ENCODE measurements around the gene ARHGEF28.

The ARHGEF28 gene

GRCh38 chr5:73687357-73687756 lies 61.4 kb downstream of the ARHGEF28 start:
- H3K27me3 ChIP-seq (ENCODE audit: control insufficient read depth, low read length), result no peaks in the 10 kb centered on the region; the same call in 1 of the 2 replicates
- no peak overlapping the region for H3K4me3 ChIP-seq (ENCODE audit: low read length)
- H3K4me1 ChIP-seq (ENCODE audit: control insufficient read depth, low read length), result no peaks in the 10 kb centered on the region
- TF ChIP-seq EZH2phosphoT487 (IDR thresholded peaks at IDR 0.05; ENCODE audit: borderline replicate concordance, low read length), result no peak
- TF ChIP-seq CTCF (IDR thresholded peaks at IDR 0.05; ENCODE audit: low read depth, low read length, poor library complexity, severe bottlenecking), result no peak
- no peaks in the 10 kb centered on the region for H4K20me1 ChIP-seq (ENCODE audit: control insufficient read depth, insufficient read depth, low read depth, low read length)
- no peaks in the 10 kb centered on the region for H3K9me3 ChIP-seq (ENCODE audit: control insufficient read depth, insufficient read depth, low read length)
- H3K27ac ChIP-seq (ENCODE audit: low read depth, low read length), result no peak overlapping the region
- H3K9me2 ChIP-seq (replicated peaks; ENCODE audit: control insufficient read depth, low read length), result no peaks in the 10 kb centered on the region
- no peaks in the 10 kb centered on the region for H3F3A ChIP-seq (ENCODE audit: control insufficient read depth, insufficient read depth)
- H3K79me2 ChIP-seq (ENCODE audit: control insufficient read depth, low read length), result no peaks in the 10 kb centered on the region
- no peak overlapping the region for H3K4me2 ChIP-seq (ENCODE audit: low read length)
- H3K36me3 ChIP-seq (ENCODE audit: control insufficient read depth, low read length), result no peaks in the 10 kb centered on the region

GRCh38 chr5:73690015-73690414 lies 64.0 kb downstream of the ARHGEF28 start:
- Histone ChIP-seq H3F3A (ENCODE audit: control insufficient read depth, insufficient read depth) (no peaks in the 10 kb centered on the region), H3K27me3 (ENCODE audit: control insufficient read depth, low read length) (no peaks in the 10 kb centered on the region; the same call in 1 of the 2 replicates), H3K27ac (ENCODE audit: low read depth, low read length) (no peak overlapping the region), H3K4me1 (ENCODE audit: control insufficient read depth, low read length) (no peaks in the 10 kb centered on the region), H3K4me2 (ENCODE audit: low read length) (no peak overlapping the region), H3K9me2 (replicated peaks; ENCODE audit: control insufficient read depth, low read length) (no peaks in the 10 kb centered on the region), H3K9me3 (ENCODE audit: control insufficient read depth, insufficient read depth, low read length) (no peaks in the 10 kb centered on the region), H4K20me1 (ENCODE audit: control insufficient read depth, insufficient read depth, low read depth, low read length) (no peaks in the 10 kb centered on the region), H3K79me2 (ENCODE audit: control insufficient read depth, low read length) (no peaks in the 10 kb centered on the region), H3K4me3 (ENCODE audit: low read length) (no peak overlapping the region), H3K36me3 (ENCODE audit: control insufficient read depth, low read length) (no peaks in the 10 kb centered on the region)
- TF ChIP-seq EZH2phosphoT487 (IDR thresholded peaks at IDR 0.05; ENCODE audit: borderline replicate concordance, low read length) (no peak), CTCF (IDR thresholded peaks at IDR 0.05; ENCODE audit: low read depth, low read length, poor library complexity, severe bottlenecking) (no peak)

GRCh38 chr5:73691302-73692080 lies 65.5 kb downstream of the ARHGEF28 start:
- no peak overlapping the region for H3K4me2 ChIP-seq (ENCODE audit: low read length)
- H3K27ac ChIP-seq (ENCODE audit: low read depth, low read length), result no peak overlapping the region
- no peaks in the 10 kb centered on the region for H3K4me1 ChIP-seq (ENCODE audit: control insufficient read depth, low read length)
- H3K9me2 ChIP-seq (replicated peaks; ENCODE audit: control insufficient read depth, low read length), result no peaks in the 10 kb centered on the region
- no peak overlapping the region for H3K4me3 ChIP-seq (ENCODE audit: low read length)
- no peaks in the 10 kb centered on the region for H3F3A ChIP-seq (ENCODE audit: control insufficient read depth, insufficient read depth)
- no peaks in the 10 kb centered on the region for H3K9me3 ChIP-seq (ENCODE audit: control insufficient read depth, insufficient read depth, low read length)
- H3K27me3 ChIP-seq (ENCODE audit: control insufficient read depth, low read length), result no peaks in the 10 kb centered on the region; the same call in 1 of the 2 replicates
- no peak for TF ChIP-seq EZH2phosphoT487 (IDR thresholded peaks at IDR 0.05; ENCODE audit: borderline replicate concordance, low read length)
- no peaks in the 10 kb centered on the region for H3K36me3 ChIP-seq (ENCODE audit: control insufficient read depth, low read length)
- H4K20me1 ChIP-seq (ENCODE audit: control insufficient read depth, insufficient read depth, low read depth, low read length), result no peaks in the 10 kb centered on the region
- no peaks in the 10 kb centered on the region for H3K79me2 ChIP-seq (ENCODE audit: control insufficient read depth, low read length)

GRCh38 chr5:73692166-73692640 lies 66.2 kb downstream of the ARHGEF28 start:
- Histone ChIP-seq H3K9me3 (ENCODE audit: control insufficient read depth, insufficient read depth, low read length) (no peaks in the 10 kb centered on the region), H3K9me2 (replicated peaks; ENCODE audit: control insufficient read depth, low read length) (no peaks in the 10 kb centered on the region), H3K27me3 (ENCODE audit: control insufficient read depth, low read length) (no peaks in the 10 kb centered on the region; the same call in 1 of the 2 replicates), H3K36me3 (ENCODE audit: control insufficient read depth, low read length) (no peaks in the 10 kb centered on the region), H3K27ac (ENCODE audit: low read depth, low read length) (no peak overlapping the region), H3K4me1 (ENCODE audit: control insufficient read depth, low read length) (no peaks in the 10 kb centered on the region), H3F3A (ENCODE audit: control insufficient read depth, insufficient read depth) (no peaks in the 10 kb centered on the region), H4K20me1 (ENCODE audit: control insufficient read depth, insufficient read depth, low read depth, low read length) (no peaks in the 10 kb centered on the region), H3K4me3 (ENCODE audit: low read length) (no peak overlapping the region), H3K4me2 (ENCODE audit: low read length) (no peak overlapping the region), H3K79me2 (ENCODE audit: control insufficient read depth, low read length) (no peaks in the 10 kb centered on the region)
- TF ChIP-seq CTCF (IDR thresholded peaks at IDR 0.05; ENCODE audit: low read depth, low read length, poor library complexity, severe bottlenecking) (no peak), EZH2phosphoT487 (IDR thresholded peaks at IDR 0.05; ENCODE audit: borderline replicate concordance, low read length) (no peak)

Data from DOHH2 (cell line).